ENCODE data around the gene ATP11A. TPM values are rescaled to one million over a fixed set of nuclear protein-coding genes. Genes with fewer than 3 reads are reported as not detected.
A peak's percentile ranks its signal among the peaks of the same experiment; 100 is the strongest.

Gene ATP11A
- total and polyA plus RNA-seq, 9 of the 15 experiments (the other 6 are each of a cell fraction or from before 2014, with no cell fraction given) = 0.38 to 34.2 (median 4.2) TPM

GRCh38 chr13:112868308-112868707, 178.5 kb downstream of the ATP11A start (continued):
- TF ChIP-seq E2F6 (IDR thresholded peaks at IDR 0.05; ENCODE audit: borderline replicate concordance in 1 of 2, extremely low read depth in 1 of 2, insufficient read depth in 1 of 2, insufficient read length in 1 of 2, low read depth in 1 of 2, low read length in 1 of 2, poor library complexity in 1 of 2, severe bottlenecking in 1 of 2) (no peak), JUN (IDR thresholded peaks at IDR 0.05; ENCODE audit: borderline replicate concordance, low read depth, low read length) (no peak), JUN (CRISPR knock-in tag; IDR thresholded peaks at IDR 0.05; ENCODE audit: borderline replicate concordance) (no peak), PATZ1 (CRISPR knock-in tag; IDR thresholded peaks at IDR 0.05; ENCODE audit: borderline replicate concordance) (no peak)

- DNase-seq (ENCODE audit: extremely low read depth in 1 of 4, low spot score in 3 of 4) = no peak
- no peak for FAIRE-seq
- BruUV-seq (replicated peaks) = no TSS peak
- H4K20me1 ChIP-seq (replicated peaks; ENCODE audit: control insufficient read depth, insufficient read depth, low read length) = no peaks in the 10 kb centered on the region
- no peak overlapping the region for H3K4me2 ChIP-seq (ENCODE audit: insufficient read depth, low read length)
- no peak overlapping the region for H2AFZ ChIP-seq (ENCODE audit: low read depth, low read length)
- 74% methylated on average over 9 of the region's 15 CpGs for WGBS (ENCODE audit: insufficient coverage, low coverage, missing lambda C conversion rate)
- no peak for ATAC-seq
- no peaks in the 10 kb centered on the region for H3K9me1 ChIP-seq (ENCODE audit: control insufficient read depth, insufficient read depth, low read length)
- peaks cover 5% of the 10 kb centered on the region; the same call in 2 of the 3 replicates for H3K36me3 ChIP-seq (ENCODE audit: control insufficient read depth, insufficient read depth, low read length)
- peaks cover 0 to 17% of the 10 kb centered on the region in 2 experiments; a peak in 2 of 5 replicates for H3K4me1 ChIP-seq (replicated peaks in 1 of 2; ENCODE audit: control insufficient read depth in 2 of 2, insufficient read depth in 2 of 2, low read length in 2 of 2)
- H3K4me3 ChIP-seq = no peak overlapping the region
- no peak overlapping the region for H3K9ac ChIP-seq (ENCODE audit: insufficient read depth in 1 of 2, low read depth in 2 of 2, low read length in 2 of 2)
- H3K27me3 ChIP-seq (ENCODE audit: control insufficient read depth in 2 of 2, insufficient read depth in 2 of 2, low read length in 2 of 2) = no peaks in the 10 kb centered on the region
- intact Hi-C loops (cut with micrococcal nuclease) = loop anchor here (5.0 kb wide), 2 partner anchors 252 to 422 kb away; no protein-coding TSS in a partner anchor
- H3K79me2 ChIP-seq (ENCODE audit: control insufficient read depth, insufficient read depth, low read length) = no peaks in the 10 kb centered on the region
- TF ChIP-seq ARID3A (IDR thresholded peaks at IDR 0.05; ENCODE audit: borderline replicate concordance, low read depth, low read length) (no peak), POLR2G (IDR thresholded peaks at IDR 0.05; ENCODE audit: low read depth, low read length) (peak; percentile 31; the same call in 1 of the 2 replicates)
- CTCF ChIA-PET (ENCODE audit: low intra/inter-chr PET ratio) = no interaction called here
- H3K9me3 ChIP-seq (replicated peaks; ENCODE audit: control insufficient read depth, insufficient read depth, low read depth, low read length) = no peaks in the 10 kb centered on the region
- in situ Hi-C loops (cut with MboI) = loop anchor here (10.0 kb wide), 1 partner anchor 225 kb away; no protein-coding TSS in a partner anchor
- POLR2A ChIA-PET = interaction anchor here (0.6 kb wide), 2 partner anchors 17 to 241 kb away, joined by 3 read pairs; no protein-coding TSS in a partner anchor
- H3K27ac ChIP-seq (ENCODE audit: extremely low read depth, low read depth, low read length) = no peak overlapping the region
These were observed 179.6 kb downstream of the ATP11A start for GRCh38 chr13:112869202-112870050.
